BJ (cell line): ENCODE measurements around the gene USP3. TPM values are rescaled to one million over a fixed set of nuclear protein-coding genes. Genes with fewer than 3 reads are reported as not detected.

Source experiments
- CTCF ChIA-PET: fragments of 350-600 bp; formaldehyde crosslinking; extraction: SDS; loops from one replicate; lab custom pipeline; 2021; ENCODE audit warnings: antibody characterized with exemption, inconsistent platforms; lab: Yijun Ruan, JAX
- POLR2A ChIA-PET: fragments of 300-600 bp; sonication (Branson Sonifier 250); formaldehyde crosslinking; extraction: SDS; loops from one replicate; lab custom pipeline; 2021; ENCODE audit warnings: antibody characterized with exemption; lab: Charles Lee
- DNase-seq: peaks from one replicate; pipeline ENCODE4 v3.0.0-alpha.2; 2011; ENCODE audit warnings: low read depth
- H3K27me3 ChIP-seq: 2 replicates; pipeline ENCODE4 v1.6.0; 2011; ENCODE audit warnings: low read length; ENCODE audit not compliant: control insufficient read depth, insufficient read depth
- H3K36me3 ChIP-seq: 2 replicates; pipeline ENCODE4 v1.5.1; 2011; ENCODE audit warnings: low read length; ENCODE audit not compliant: control insufficient read depth, insufficient read depth
- H3K4me3 ChIP-seq: 2 replicates; pipeline ENCODE4 v1.5.1; 2011; ENCODE audit warnings: low read depth, mild to moderate bottlenecking, control low read depth, low read length
- CTCF ChIP-seq: IDR thresholded peaks from 2 replicates; pipeline ENCODE4 v1.5.1; 2011; ENCODE audit warnings: low read depth, mild to moderate bottlenecking, control low read depth, inconsistent platforms, low read length, moderate library complexity; ENCODE audit not compliant: insufficient read depth
- polyA plus RNA-seq: library from polyadenylated mRNA; depleted of rRNA; stranded (reverse); fragments of >200 nt; gene quantifications from 2 replicates; pipeline ENCODE4 v1.2.3, GENCODE V29; 2011

USP3 gene
- polyA plus RNA-seq, 1 experiment, result 13.3 TPM

- Histone ChIP-seq H3K36me3 (peaks cover 11% of the 10 kb centered on the region), H3K27me3 (no peaks in the 10 kb centered on the region), H3K4me3 (no peak overlapping the region)
- POLR2A ChIA-PET, result no interaction called here
- TF ChIP-seq CTCF, result no peak
- CTCF ChIA-PET, result no interaction called here
- DNase-seq, result no peak
Observed at GRCh38 chr15:63587527-63587926, 83.1 kb downstream of the USP3 start.

DNA sequence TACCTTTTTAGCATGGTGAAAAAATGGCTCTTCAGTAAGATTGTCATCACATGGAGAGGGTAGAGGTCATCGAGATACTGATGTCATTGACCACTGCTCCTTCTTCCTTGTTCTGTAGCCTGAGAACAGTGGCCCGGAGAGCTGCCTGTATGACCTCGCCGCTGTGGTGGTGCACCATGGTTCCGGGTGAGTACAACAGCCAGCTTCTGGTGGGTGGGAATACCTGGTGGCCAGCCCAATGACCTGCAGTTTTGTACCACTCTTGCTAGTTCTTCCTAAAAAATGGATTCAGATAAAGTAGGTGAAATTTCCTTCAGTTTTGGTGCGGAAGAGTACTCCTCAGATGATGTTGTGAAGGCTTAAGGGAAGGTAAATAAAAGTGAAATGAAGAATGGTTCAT, 84.4 kb downstream of the USP3 start:
- Histone ChIP-seq H3K36me3 (peaks cover 11% of the 10 kb centered on the region), H3K27me3 (no peaks in the 10 kb centered on the region), H3K4me3 (no peak overlapping the region)
- TF ChIP-seq CTCF, result no peak
- CTCF ChIA-PET, result interaction anchor here (1.5 to 1.8 kb wide), 2 partner anchors 9 to 113 kb away, joined by 3 to 4 read pairs; no protein-coding TSS in a partner anchor
- no peak for DNase-seq
- POLR2A ChIA-PET, result no interaction called here

DNA sequence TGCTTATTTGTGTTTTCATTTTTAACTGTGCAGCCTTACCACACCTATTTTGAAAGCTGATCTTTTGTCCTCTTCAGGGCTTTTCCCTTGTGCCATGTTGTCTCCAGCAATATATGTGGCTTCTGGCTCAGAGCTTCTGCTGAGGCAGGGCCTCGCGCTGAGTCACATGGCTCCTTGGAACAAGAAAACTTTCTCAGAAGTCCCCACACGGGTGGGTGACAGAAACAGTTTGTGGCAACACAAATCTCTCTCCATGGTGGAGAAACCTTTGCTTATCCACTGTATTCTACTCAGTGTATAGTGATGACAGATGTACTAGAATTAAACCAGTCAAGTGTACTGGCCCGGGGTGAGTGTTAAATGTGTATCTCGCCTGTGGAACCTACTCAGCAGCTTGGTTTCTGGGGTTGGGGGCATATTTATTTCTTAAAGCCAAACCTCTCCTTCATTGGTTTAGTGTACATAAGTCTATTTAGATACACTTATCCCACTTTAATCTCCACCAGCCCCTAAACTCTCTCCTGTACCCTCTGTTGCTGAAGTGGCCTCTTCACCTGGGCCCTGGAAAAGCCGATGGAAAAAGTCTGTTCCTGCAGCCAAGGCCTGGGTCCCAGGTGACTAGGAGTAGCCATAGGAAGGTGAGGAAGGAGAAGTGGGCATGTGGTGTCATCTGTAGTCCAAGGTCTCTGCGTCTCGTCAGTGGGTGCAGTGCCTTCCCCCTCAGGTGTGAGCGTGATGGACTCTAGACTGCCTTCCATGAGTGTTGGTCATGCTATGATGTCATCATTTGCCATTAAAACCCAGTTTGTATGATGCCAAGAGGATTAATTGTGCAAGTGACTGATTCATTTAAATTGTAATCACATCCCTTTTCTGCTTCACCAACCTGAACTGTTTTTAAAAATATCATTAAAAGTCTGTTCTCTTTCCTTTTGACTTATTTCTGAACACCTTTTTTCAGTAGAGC, 89.6 kb downstream of the USP3 start:
- CTCF ChIA-PET, result interaction anchor here (0.5 kb wide), 1 partner anchor 8 kb away, joined by 3 read pairs; no protein-coding TSS in a partner anchor
- H3K27me3 ChIP-seq, result no peaks in the 10 kb centered on the region
- TF ChIP-seq CTCF, result no peak

DNA sequence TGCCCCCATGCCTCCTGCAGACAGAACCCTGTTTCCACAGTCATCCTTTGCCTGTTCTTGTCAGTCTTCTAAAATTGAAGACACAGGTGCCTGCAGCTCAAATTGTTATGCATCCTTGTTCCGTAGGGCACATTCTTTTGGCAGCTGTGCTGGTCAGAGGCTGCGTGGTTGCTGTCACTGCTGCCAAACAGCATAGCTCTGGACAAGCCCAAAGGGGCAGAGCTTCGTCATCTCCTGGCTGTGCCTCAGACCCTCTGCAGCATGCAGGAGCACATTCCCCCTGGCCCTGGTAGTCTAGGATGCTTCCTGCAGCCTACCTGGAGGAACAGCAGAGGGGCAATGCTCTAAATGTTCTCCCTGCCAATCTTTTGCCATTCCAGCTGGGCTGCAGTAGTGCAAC, 90.7 kb downstream of the USP3 start:
- no peak for TF ChIP-seq CTCF
- no peak overlapping the region for H3K4me3 ChIP-seq
- CTCF ChIA-PET, result no interaction called here
- no peaks in the 10 kb centered on the region for H3K27me3 ChIP-seq
- peaks cover 7% of the 10 kb centered on the region for H3K36me3 ChIP-seq
- DNase-seq, result no peak
- POLR2A ChIA-PET, result no interaction called here

More for the DNA sequence above, 89.6 kb downstream of the USP3 start:
- DNase-seq, result no peak
- Histone ChIP-seq H3K36me3 (peaks cover 8% of the 10 kb centered on the region), H3K4me3 (no peak overlapping the region)
- POLR2A ChIA-PET, result no interaction called here

DNA sequence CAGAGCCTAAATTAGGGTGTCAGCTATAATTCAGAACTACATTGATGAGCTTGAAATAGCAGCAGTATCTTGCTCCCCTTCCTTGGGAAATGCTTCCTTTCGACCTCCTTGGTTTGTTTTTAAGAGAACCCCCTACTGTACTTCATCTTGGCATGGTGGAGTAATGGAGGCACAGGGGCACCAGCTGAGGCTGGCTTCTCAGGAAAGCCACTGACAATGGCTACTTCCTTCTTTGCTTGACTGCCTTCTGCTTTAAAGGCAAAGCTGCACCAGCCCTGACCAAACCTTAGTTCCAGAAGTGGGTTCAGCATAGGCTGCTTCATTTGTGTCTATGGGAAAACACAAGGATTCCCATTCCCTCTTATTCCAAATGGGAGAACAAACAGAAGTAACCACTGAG, 91.3 kb downstream of the USP3 start:
- no peak for DNase-seq
- TF ChIP-seq CTCF, result no peak
- ChIA-PET POLR2A (no interaction called here), CTCF (interaction anchor here (1.0 to 4.7 kb wide), 3 partner anchors 15 to 129 kb away, joined by 3 to 23 read pairs (median 5); no protein-coding TSS in a partner anchor)
- Histone ChIP-seq H3K36me3 (peaks cover 5% of the 10 kb centered on the region; the same call in 1 of the 2 replicates), H3K27me3 (no peaks in the 10 kb centered on the region), H3K4me3 (no peak overlapping the region)
